CD4-positive, alpha-beta T cell treated with Interleukin-17A for 4 hours (primary cell): ENCODE data around the gene OSBPL1A.
"Not testable (repeated sequence)": the region's sequence is repeated elsewhere in the genome, so short reads cannot be mapped to it uniquely, and the experiment has no call there.

Experiments used
- DNase-seq: peaks from one replicate; pipeline ENCODE4 v3.0.0-alpha.2; 2020; ENCODE audit warnings: mixed read lengths

The OSBPL1A gene

DNA sequence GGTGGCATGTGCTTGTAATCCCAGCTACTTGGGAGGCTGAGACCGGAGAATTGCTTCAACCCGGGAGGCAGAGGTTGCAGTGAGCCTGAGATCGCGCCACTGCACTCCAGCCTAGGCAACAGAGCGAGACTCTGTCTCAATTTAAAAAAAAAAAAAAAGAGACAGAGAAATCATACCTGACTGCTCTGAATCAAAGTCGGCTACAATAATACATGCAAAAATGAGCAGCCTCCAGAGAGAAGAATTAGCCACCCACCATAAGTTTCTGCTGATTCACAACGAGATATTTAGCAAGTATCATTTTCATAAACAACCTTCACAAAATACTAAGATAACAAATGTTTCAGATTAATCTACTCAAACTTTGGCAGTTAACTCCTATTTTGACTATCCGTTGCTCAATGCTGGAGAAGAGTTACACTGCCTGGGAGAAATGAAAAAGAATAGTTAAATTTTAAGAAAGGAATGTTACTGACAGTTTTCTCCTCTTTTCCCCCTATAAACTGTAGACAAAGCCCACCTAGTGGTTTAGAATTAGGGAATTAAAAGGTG lies 1.5 kb downstream of the OSBPL1A start:
- no peak for DNase-seq

DNA sequence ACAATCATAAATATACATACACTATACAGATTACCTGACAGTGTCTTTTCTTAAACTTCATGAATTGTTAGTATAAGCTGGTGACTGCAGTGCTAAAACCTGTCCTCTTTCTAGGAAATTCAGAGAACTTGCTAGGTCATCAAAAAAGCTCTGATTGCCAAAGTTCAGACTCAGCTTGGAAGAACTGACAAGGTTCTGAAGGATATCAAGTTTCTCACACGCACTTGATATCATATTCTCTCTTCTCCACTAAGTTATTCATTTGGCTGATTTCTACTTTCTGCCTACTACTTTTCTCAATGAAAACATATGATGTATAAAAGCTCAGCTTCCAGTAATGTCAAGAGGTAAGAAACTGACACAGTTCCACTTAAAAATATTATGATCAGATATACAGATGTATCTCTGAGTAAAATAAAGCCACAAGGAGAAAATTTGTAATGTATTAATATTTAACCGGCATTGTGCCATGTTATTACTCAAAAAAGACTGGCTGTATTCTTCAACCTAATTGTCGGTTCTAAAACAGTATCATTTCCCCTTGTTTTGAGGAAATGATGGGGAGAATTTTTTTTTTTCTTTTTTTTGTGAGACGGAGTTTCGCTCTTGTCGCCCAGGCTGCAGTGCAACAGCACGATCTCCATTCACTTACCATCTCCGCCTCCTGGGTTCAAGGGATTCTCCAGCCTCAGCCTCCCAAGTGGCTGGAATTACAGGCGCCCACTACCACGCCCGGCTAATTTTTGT lies 2.4 kb downstream of the OSBPL1A start:
- no peak for DNase-seq

DNA sequence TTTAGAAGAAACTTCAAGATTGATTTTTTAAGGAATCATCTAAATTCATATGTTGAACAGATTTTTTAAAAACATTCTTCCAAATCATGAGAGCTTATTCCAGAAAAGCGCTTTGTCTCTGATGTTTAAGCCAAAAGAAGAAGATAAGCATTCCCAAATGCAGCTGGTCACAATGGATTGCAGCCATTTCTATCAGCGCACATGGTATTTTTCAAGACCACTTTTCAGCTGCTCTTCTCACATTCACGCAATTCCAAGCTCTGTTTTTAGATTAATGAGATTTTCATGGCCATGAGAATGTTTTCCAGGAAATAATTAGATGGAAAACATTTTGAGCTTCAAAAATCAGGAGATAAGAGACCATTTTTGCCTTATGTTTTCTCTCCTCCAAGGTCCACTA lies 8.7 kb downstream of the OSBPL1A start:
- DNase-seq: no peak

DNA sequence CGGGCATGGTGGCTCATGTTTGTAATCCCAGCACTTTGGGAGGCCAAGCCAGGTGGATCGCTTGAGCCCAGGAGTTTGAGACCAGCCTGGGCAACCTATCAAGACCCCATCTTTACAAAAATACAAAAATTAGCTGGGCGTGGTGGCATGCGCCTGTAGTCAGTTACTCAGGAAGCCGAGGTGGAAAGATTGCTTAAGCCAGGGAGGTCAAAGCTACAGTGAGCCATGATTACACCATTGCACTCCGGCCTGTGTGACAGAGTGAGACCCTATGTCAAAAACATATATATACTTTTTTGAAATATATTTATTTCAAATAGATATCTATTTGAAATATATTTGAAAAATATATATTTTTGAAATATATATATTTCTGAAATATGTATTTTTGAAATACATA lies 10.9 kb downstream of the OSBPL1A start:
- no peak for DNase-seq

DNA sequence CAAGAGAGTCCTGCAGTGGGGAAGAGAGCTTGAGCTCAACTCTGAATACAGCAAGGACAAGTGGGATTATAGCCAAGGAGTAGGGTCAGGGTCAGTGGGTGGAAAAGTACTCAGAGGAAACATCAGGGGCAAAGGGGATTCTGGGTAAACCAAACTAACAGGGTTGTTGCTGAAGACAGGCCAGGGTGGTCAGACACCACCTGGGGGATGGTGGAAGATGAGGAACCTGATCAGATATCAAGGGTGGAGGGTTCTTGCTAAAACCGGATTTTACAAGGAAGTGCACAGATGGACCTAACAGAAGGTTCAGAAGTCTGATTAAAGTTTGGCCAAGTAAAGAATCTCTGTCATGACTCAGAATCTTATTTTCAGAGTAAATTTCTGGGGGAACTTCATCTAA lies 16.5 kb downstream of the OSBPL1A start:
- no peak for DNase-seq

DNA sequence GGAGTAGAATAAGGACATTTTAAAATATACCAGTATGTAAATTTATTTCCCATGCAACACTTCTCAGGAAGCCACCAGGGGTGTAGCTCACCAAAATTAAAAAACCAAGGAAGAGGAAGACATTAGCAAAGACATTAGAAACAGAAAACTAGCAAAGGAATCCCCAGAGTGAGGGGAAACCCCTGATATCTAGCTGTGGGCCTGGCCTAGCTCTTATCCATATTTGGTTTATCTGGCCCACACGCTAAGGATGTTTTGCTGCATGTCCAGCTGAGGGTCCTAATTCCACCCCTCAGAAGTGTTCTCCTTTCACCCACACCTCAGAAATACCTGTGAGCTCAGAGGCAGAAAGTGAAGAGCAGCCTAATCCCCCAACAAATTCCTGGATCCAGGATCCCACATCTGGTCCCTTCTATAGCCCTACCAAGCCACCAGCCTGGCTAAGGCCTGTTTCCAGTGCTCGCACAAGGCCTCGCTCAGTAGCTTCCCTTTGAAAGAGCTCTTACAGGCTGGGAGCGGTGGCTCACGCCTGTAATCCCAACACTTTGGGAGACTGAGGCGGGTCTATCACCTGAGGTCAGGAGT lies 17.4 kb downstream of the OSBPL1A start:
- DNase-seq: no peak

DNA sequence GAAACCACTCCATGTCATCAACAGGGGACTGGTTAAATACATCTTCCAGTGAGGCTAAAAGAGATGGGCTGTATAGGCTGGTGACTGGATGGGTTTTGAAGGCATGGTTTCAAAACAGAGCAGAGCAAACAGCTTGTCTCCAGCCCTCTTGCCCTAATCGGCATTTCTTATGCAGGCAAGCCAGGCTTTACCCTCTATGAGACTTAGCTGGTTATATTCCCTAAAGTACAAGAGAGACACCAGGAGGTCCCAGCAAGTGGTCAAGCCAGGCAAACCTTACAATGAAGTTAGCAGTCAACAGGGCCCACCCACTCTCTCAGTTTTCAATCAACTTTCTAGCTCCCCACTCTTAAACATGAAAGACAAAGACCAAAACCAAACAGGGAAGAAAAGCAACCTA lies 19.0 kb downstream of the OSBPL1A start:
- DNase-seq: no peak

DNA sequence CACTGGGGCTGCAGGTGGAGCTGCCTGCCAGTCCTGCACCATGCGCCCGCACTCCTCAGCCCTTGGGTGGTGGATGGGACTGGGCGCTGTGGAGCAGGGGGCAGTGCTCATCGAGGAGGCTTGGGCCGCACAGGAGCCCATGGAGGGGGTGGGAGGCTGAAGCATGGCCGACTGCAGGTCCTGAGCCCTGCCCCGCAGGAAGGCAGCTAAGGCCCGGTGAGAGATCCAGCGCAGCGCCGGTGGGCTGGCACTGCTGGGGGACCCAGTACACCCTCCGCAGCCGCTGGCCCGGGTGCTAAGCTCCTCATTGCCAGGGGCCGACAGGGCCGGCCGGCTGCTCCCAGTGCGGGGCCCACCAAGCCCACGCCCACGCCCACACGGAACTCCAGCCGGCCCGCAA lies 21.1 kb downstream of the OSBPL1A start:
- DNase-seq: not testable (repeated sequence)

DNA sequence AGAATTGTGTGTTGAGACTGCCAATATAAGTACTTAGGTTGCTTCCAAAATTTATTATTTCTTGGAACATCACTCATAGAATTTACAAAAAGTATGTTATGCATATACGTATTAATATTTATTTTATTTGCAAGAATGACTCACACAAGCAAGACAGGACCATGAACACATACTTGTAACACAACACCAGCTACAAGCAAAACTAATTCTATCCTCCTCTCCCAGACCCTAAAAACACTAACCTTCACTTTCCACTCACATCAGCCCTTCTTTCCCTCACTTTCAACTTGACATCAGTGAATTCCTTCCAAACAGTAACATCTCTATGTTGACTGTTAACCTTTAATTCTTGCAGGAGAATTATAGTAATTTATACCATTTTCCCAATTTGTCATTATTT lies 24.3 kb downstream of the OSBPL1A start:
- DNase-seq: no peak

DNA sequence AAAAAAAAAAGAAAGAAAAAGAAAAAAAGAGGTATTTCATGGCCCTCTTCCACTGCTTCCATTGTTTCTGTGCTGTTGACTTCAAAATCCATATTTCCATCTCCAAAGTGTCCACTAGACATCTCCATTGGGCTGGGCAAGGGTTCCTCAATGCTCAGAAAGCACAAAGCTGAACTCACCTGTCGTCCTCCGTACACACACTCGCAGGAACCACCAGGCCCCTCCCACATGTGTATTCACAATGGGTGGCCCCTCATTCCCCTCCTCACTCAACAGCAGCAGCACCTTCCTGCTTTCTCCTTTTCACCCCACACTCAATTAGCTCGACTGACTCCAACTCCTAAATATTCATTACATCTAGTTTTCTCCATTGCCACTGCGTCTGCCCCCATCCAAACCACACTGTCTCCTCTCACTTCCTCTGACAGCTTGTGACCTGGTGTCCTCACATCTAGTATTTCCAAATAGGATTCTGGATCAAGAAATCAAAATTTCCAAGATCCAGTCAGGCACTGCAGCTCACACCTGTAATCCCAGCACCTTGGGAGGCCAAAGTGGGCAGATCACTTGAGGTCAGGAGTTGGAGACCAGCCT lies 25.2 kb downstream of the OSBPL1A start:
- no peak for DNase-seq

DNA sequence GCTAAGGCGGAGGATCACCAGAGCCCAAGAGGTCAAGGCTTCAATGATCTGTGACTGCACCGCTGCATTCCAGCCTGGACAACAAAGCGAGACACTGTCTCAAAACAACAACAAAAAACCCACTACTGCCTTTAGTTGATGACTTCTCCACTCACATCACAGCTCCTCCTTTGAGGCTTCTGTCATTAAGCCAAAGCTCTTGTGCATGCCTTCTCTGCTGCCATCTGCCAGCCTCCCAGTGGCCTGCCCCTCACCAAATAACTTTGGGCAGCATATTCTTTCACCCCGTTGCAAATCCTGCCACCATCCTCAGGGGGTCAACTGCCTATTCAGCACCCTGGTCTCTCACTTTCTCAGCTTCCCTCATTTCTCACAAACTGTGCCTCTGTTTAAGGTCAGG lies 27.5 kb downstream of the OSBPL1A start:
- DNase-seq: no peak

DNA sequence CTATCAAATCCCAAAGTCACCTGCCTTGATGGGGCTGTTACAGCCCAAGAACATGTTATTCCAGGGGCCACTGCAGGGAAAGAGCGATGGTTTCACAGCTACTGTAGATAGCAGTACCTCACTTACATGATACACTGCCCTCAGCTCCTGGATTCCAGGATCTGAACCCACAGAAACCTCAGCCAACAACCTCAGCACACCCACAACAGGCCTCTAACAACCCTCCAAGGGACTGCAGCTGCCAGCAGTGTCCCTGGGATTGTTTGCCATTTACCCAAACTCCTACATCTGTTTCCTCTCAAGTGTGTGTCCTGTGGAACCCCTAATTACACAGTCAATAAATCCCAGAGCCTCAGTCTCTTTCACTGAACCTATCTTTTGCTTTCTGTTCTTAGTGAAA lies 28.2 kb downstream of the OSBPL1A start:
- DNase-seq: no peak

DNA sequence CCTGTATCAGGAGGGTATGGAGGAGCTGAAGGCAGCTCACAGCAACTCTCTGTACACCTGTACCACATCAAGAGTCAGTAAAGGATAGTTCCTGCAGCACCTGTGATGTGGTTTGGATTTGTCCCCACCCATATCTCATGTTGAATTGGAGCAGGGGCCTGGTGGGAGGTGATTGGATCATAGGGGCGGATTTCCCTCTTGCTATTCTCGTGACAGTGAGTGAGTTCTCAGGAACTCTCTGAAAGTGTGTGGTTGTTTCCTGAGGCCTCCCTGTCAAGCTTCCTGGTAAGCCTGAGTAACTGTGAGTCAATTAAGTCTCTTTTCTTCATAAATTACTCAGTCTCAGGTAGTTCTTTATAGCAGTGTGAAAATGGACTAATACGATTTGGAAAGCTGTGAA lies 28.9 kb downstream of the OSBPL1A start:
- DNase-seq: peak; percentile 11

DNA sequence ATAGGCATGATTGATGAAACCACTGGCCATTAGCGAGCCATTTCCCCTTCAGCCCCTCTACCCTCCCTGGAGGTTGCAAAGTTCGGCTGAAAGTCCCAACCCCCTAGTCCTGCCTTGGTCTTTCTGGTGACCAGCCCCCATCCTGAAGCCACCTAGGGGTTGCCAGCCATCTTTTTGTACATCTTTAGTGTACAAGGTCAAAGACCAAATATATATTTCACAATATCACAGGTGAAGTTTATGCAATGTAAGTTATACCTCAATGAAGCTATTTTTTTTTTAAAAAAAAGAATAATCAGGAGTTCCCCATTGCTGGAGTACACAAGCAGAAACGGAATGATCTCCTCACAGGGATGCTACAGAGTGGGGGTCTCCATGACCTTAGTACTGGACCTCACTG lies 31.3 kb downstream of the OSBPL1A start:
- no peak for DNase-seq

DNA sequence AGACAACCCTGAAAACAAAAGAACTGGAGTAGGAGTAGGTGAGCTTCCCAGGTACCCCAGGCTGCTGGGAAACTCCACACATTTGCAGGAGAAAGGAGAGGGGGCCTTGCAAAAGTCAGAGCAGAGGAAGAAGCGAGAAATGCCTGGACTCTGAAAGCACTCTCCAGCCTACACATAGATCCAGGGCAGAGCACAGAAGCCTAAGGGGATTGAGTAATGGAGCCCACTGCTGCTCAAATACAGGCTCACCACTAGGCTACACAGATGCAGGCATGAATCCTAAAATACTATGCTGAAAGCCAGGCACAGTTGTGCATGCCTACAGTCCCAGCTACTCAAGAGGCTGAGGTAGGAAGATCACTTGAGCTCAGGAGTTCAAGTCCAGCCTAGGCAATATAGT lies 33.4 kb downstream of the OSBPL1A start:
- no peak for DNase-seq

DNA sequence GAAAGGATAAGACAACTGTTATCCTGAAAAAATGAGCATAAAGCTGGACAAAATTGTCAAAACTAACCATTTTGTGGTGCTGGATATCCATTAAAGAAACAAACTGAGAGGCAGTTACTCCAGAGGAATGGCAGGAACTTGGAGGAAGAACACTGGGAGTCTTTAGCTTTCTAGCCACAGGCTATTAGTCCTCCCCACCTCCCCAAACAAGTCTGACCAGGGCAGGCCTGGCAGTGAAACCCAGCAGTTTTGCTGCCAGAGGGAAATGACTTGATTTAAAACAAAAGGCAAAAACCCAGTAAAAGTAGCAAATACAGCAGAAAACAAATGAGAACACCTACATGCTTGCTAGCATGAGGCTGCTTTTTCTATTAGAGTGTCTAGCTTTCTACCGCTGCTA lies 34.9 kb downstream of the OSBPL1A start:
- no peak for DNase-seq

DNA sequence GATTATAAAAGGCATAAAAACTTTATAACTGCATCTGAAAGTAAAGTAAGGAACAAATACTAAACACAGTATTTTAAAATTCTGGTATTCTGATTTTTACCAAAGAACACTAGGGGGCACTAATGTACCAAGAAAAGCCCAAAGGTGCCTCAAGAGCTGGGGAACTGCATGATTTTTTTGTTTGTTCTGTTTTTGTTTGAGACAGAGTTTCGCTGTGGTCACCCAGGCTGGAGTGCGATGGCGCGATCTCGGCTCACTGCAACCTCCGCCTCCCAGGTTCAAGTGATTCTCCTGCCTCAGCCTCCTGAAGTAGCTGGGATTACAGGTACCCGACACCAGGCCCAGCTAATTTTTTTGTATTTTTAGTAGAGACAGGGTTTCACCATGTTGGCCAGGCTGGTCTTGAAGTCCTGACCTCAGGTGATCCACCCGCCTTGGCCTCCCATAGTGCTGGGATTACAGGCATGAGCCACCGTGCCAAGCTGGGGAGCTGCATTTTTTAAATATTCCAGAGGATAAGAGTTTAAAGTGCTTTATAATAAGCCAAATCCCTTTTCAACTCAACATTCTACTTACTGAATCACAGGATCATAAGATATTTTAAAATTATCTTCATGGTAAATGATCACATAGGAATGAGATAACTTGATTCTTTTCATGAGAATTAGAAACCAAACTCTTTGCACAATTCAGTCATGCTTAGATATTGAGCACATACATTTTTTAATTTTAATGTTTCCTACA lies 37.7 kb downstream of the OSBPL1A start:
- DNase-seq: not testable (repeated sequence)

DNA sequence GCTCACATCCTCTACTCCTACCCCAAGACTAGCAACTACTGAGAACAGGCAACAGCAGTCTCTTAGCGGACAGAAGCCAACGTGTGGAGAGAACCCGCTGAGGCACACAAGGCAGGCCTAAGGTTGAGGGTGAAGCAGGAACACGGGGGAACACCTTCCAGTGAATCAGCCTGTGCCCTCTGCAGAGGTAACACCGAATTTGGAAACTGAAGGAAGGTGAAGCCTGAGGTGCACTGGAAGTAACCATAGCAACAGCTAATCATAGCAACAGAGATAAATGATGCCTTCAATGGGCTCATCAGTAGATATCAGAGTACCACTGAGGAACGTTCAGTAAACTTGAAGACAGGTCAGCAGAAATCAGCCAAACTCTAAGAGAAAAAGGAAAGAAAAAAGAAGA lies 43.3 kb downstream of the OSBPL1A start:
- DNase-seq: no peak

DNA sequence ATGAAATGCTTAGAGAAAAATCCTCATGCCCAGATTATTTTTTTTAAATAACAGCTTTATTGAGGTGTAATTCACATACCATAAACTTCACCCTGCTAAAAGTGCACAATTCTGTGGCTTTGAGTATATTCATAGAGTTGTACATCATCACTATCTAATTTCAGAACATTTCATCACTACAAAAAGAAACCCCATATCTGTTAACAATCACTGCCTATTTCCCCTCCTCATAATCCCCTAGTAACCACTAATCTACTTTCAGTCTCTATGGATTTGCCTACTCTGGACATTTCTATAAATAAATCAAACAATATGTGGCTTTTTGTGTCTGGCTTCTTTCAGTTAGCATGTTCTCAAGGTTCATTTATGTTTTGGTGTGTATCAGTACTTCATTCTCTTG lies 51.4 kb downstream of the OSBPL1A start:
- no peak for DNase-seq

DNA sequence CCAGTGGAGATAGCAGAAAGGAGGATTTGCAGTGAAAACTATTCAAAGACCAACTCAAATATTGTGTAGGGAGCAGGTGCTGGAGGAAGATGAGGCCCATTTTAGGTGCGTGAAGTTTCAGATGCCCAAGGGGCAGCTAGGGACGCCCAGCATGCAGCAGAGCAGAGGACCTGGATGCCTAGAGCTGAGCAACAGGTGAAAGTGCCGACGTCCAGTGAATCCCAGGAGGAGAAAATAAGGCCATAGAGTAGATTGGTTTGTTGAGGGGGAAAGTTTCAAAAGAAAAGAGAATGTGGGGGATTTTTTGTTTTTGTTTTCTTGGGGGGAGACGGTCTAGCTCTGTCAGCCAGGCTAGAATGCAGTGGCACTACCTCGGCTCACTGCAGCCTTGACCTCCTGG lies 53.1 kb downstream of the OSBPL1A start:
- no peak for DNase-seq

DNA sequence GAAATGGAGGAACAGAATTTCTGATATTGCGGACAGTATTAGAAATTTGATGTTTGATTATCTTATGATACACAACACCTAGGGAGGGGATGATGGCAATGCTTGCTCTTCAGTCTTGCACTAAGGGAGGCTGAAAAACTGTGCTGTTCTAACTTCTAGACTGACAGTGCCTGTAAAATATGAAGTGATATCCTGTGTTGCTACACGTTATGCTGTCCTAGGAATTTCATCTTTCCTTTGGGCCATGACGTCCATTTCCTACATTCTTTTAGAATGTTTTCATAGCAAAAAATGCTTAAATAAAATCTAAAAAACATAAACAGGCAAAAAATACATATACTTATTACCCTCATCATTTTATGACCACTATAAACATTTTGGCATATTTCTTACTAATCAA lies 55.3 kb downstream of the OSBPL1A start:
- no peak for DNase-seq

DNA sequence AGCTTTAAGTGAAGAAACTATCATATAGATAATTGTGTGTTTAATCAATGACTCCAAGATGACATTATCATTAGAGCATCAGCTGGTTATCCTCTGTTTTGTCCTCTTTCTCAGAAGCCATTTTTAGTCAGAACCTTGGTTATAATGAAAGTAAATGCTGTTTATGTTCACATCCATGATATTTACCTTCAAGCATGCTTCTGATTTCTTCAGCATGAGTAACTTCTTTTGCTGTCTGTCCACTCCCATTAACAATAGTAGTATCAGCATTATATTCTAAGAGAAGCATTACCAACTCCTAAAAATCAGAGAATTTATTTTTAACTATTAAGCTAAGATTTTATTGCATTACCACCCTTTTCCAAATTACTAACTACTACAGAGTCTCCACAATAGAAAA lies 56.3 kb downstream of the OSBPL1A start:
- DNase-seq: no peak

DNA sequence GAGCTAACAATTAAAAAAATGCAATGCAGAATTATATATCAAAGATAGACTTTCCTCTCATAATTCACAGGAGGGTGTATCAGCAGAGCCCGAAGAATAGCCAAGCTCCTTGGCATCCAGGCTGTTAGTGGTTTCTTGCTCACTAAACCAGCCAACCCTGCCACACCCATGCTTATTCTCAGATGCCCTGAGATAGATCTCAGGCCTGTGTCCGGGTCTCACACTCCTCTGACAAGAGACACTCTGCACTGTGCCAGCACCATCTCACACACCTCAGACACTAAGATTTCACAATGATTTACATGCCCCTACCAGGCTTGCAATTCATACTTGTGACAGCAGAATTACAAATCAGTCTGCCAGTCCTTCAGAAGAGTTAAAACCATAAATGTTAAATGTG lies 64.5 kb downstream of the OSBPL1A start:
- no peak for DNase-seq

DNA sequence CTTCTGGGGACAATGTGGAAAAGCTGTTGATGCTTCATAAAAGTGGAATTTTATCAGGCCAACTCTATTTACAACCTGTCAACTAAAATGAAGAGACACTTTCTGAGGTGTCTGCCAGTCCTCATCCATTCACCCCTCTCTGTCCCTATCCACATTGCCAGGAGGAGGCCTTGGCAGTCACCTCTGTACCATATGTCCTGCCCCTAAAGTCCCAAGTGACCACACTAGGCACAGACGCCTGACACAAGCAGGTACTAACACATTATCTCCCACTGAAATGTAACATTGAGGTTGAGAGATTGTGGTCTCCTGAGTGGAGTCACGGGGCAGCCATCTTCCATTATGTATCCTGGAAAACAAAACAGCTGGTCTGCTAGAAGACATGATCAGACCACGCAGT lies 71.4 kb downstream of the OSBPL1A start:
- DNase-seq: no peak
